Endothelial cell of hepatic sinusoid (primary cell): ENCODE measurements around the gene OBP2B.

Experiments
- in situ Hi-C: cut with HindIII; loops from 2 replicates; pipeline ENCODE4 v1.10.0; 2017; ENCODE audit warnings: low sequenced_read_pairs

Gene OBP2B

GRCh38 chr9:133169687-133170086 lies 39.4 kb downstream of the OBP2B start:
- in situ Hi-C loops: loop anchor here (10.0 kb wide), 1 partner anchor 155 kb away; no protein-coding TSS in a partner anchor

- in situ Hi-C loops: no loop called here
Measured at GRCh38 chr9:133169102-133169501, 39.9 kb downstream of the OBP2B start.

GRCh38 chr9:133168432-133168831 lies 40.6 kb downstream of the OBP2B start:
- in situ Hi-C loops: no loop called here

- in situ Hi-C loops: no loop called here
Measured at GRCh38 chr9:133167769-133168168, 41.3 kb downstream of the OBP2B start.

GRCh38 chr9:133167096-133167730 lies 41.8 kb downstream of the OBP2B start:
- in situ Hi-C loops: no loop called here

- in situ Hi-C loops: no loop called here
Measured at GRCh38 chr9:133166392-133166791, 42.7 kb downstream of the OBP2B start.

GRCh38 chr9:133165452-133165730 lies 43.7 kb downstream of the OBP2B start:
- in situ Hi-C loops: no loop called here

- in situ Hi-C loops: no loop called here
Measured at GRCh38 chr9:133164191-133164590, 44.9 kb downstream of the OBP2B start.

GRCh38 chr9:133163504-133164172 lies 45.4 kb downstream of the OBP2B start, which contains the start of gene GBGT1:
Gene GBGT1 (minus strand): TSS chr9:133163914. CDS start chr9:133162412, 1,502 bp downstream.
- in situ Hi-C loops: no loop called here

- in situ Hi-C loops: no loop called here
Measured at GRCh38 chr9:133162861-133163503, 46.1 kb downstream of the OBP2B start.

- in situ Hi-C loops: no loop called here
Measured at GRCh38 chr9:133161547-133161950, 47.5 kb downstream of the OBP2B start.

GRCh38 chr9:133160742-133161546 lies 48.1 kb downstream of the OBP2B start:
- in situ Hi-C loops: no loop called here

- in situ Hi-C loops: no loop called here
Measured at GRCh38 chr9:133158695-133159094, 50.4 kb downstream of the OBP2B start.
